GM19397 (cell line): ENCODE measurements around the gene PJVK.
"Not testable (repeated sequence)": the region's sequence is repeated elsewhere in the genome, so short reads cannot be mapped to it uniquely, and the experiment has no call there.

ENCODE experiments used
- ATAC-seq: cut with Tn5 transposase; IDR thresholded peaks from one replicate; pipeline ENCODE4 v1.9.1; 2021; ENCODE audit warnings: mild to moderate bottlenecking, moderate library complexity; ENCODE audit not compliant: unreplicated experiment

PJVK gene, protein sequence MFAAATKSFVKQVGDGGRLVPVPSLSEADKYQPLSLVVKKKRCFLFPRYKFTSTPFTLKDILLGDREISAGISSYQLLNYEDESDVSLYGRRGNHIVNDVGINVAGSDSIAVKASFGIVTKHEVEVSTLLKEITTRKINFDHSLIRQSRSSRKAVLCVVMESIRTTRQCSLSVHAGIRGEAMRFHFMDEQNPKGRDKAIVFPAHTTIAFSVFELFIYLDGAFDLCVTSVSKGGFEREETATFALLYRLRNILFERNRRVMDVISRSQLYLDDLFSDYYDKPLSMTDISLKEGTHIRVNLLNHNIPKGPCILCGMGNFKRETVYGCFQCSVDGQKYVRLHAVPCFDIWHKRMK

DNA sequence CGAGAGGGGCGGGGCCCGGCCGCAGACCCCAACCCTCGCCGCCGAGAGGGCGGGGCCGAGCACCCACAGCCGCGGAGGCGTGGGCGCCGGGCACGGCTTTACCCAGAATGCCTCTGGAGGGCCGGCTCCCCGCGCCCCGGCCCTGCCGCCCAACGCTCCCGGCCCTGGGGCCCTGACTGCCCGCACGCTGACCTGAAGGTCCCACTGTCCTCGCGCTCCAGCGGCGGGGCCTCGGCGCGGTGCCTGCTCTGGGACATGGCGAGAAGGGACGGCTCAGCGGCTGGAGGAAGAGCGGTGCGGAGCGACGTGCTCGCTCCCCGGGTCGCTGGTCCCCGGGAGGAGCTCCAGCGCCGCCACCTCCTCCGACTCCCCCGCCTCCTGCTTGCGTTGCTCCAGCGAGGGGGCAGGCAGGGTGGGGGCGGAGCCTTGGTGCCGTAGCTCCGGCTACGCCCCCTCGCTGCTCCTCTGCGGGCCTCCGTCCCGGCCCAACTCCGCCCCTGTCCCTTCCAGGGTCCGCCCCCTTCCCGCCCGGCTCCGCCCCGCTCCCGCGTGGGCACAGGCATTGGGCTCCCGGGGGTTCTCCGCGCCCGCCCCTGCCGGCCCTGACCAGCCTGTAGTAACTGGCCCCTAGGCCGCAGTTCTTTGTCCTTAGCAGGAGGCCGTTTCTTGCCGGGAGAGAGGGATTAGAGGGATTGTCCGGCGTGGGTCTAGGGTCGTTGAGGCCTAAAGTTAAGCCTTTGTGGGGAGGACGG lies at the start of gene PJVK, which contains the start of gene PRKRA:
TSS of gene PJVK (plus strand) at position 605 of the 752 bp plus-strand sequence. CDS start 2,032 bp downstream, outside the sequence.
TSS of gene PRKRA (minus strand) at position 402 of the 752 bp plus-strand sequence. CDS start at position 257, 145 bp downstream.
- peak; percentile 88 for ATAC-seq

DNA sequence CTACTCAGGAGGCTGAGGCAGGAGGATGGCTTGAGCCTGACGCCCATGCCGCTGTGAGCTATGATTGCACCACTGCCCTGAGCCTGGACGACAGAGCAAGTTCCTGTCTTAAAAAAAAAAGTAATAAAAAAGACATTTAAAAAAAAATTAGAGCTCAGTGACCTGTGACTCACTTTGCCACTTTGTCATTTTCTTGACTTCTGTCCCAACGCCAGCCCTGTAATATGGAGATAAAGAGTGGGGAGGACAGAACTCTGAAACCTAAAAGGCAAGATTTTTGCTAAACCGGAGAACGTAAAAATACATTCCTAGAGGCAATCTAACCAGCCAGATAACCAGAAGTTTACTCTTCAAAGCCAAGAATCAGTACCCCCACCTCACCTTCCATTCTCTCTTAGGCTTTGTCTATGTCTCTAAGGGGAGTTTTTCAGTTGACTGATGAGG lies 49.2 kb upstream of the PJVK start:
- no peak for ATAC-seq

DNA sequence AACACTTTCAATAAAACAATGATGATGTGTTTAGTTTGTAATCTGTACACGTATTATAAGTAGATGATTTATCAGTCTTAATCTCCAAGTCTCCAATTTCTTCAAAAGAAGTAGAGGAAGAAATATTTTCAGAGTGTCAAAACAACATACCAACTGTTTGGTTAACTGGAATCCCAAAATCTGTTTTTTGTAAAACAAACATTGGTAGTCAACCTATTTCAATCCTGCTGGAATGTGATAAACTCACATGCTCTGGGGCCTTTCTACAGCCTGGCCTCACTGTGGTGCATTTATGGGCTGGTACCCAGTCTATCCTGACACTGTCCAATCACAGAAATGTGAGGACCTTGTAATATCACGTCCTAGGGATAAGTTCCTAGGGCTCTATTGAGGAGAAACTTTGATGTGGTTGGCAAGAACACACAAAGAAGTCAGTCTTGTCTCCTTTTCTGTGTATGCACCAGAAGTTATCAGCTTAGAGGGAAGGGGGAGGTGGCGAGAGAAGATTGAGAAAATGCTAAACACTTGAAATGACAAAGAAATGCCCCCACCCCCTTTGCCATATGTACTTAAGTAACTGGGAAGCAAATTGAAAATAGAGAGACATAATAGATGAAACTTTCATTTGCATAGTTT lies 47.4 kb upstream of the PJVK start:
- peak; percentile 34 for ATAC-seq

DNA sequence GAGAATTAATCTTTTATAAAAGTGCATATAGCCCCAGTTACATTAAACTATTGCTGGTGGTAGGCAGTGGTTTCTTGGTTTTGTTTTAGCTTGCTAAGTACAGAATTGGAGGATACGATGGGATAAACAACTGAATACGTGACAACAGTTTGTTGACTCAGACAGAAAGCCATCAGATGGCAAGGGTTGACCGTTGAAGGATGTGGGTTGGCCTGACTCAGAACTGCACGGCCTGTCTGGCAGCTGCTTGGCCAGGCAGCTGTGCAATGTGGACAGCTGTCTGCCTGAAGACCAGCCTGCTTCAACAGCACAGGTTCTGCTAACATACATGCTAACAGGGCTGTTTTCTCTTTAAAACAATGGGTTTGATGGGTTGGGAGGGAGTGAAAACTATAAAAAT lies 46.8 kb upstream of the PJVK start:
- ATAC-seq: peak; percentile 100

DNA sequence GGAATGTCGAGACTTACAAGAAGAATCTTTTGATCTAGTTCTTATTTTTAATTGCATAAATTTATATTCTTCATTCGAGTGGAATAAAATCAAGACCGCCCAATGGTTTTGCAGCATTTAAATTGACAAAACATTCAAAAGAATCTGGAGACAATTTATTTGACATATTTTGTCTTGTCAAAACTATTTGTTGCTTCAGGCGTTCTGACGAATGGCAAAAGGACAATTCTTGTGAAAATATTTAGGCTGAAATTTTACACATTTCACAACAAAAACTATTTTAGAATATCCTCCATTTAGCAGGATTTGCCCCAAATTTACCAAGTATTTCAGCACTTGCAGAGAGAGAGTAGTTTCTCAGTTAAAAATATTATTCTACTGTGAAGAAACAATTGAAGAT lies 41.9 kb upstream of the PJVK start:
- no peak for ATAC-seq

DNA sequence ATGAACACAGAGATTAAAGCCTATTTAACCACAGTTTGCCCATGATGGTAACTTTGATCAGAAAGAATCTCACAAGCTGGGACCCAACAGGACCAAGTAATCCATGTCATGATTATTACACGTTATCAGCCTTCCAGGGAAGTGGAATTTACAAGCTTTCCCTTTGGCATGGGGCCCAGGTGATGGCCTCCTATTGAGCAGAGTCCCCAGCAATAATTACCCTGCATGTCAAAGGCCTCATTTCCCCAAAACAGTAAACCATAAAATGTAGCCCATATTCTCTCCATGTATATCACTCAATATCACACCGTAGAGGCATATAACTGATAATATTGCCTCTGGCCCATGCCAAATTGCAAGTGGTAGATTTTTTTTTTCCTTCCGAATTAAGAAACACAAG lies 39.1 kb upstream of the PJVK start:
- ATAC-seq: no peak

DNA sequence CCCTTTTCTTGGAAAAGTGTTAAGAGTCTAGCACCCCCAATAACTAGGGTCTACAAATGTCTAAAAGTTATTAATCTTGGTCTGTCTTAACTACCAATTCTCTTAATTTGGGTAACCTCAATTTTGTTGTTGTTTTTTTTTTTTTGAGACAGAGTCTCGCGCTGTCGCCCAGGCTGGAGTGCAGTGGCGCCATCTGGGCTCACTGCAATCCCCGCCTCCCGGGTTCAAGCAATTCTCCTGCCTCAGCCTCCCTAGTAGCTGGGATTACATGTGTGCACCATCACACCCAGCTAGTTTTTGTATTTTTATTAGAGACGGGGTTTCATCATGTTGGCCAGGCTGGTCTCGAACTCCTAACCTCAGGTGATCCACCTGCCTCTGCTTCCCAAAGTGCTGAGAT lies 38.7 kb upstream of the PJVK start:
- not testable (repeated sequence) for ATAC-seq

DNA sequence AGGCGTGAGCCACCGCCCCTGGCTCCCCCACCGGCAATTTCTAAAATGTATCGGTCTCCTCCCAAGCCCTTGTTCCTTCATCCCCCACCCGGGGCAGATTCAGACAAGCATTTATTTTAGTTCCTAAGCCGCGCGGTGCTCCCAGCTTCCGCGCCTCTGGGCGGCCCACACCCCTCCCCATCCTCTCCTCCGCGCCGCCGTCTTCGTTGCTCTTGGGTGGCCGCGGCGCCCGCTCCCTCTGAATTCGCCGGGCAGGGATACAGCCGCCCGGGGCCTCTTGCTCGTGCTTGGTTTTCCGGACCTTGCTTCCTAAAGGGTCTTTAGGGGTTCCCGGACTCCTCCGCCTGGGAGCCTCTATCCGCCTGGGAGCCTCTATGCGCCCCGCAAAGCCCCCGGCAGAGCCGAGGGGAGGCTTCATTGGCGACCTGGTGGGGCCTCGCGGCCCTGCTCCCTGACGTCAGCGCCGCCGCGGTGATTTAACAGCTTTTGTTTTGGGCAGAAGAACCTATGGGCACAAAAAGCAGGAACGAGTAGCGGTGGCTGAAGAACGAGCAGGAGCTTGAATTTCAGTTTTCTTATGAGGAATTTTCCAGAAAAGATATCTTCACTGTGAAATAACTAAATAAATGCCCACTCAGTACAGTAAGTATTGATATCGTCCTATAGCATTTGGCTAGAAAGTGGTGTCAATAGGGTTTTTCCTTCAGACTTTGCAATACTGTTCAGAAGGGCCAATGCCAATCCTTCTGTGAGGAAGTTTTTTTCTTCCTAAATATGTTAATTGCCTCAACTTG lies 37.5 kb upstream of the PJVK start:
- peak; percentile 84 for ATAC-seq

DNA sequence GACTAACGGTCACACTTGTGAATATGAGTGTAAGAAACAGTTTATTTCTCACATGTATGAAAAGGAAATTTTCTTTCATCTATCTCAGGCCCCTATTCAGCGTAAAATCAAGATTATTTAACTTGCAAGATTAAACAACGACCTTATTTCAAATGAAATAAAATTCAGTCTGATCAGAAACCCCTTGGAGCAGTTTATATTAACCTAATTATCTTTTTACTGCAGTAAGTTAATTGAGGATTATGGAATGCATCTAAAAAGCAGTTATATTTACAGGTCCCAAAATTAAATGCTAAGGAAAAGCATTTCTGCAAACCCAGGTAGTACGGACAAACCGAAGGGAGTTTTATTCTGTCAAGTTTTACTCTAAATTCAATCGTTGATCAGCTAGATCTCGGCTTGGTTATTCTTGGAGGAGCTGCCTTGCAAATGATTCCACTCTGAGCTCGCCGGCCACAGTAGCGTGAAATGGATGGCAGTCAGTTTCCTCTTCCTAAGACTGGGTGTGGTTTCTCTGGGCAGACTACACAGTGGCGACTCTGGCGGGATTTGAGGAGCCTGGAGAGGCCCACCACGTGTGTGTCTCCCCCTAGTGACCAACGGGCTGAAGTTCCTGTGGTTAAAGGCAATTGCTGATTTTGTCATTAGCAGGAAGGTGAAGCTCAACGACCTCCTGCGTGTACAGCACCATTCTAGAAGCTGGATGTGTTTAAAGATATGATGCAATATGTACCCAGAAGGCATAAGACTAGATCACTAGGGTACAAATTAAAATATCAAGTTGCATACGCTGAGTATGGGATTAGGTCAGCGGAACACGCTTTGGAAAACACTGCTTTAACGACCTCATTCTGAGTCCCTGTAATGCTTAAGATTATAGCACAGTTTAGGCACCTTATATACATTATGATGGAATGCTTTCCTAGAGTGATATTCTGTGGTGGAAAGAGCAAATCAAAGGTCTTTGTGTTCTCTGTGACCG lies 36.6 kb upstream of the PJVK start:
- peak; percentile 75 for ATAC-seq

DNA sequence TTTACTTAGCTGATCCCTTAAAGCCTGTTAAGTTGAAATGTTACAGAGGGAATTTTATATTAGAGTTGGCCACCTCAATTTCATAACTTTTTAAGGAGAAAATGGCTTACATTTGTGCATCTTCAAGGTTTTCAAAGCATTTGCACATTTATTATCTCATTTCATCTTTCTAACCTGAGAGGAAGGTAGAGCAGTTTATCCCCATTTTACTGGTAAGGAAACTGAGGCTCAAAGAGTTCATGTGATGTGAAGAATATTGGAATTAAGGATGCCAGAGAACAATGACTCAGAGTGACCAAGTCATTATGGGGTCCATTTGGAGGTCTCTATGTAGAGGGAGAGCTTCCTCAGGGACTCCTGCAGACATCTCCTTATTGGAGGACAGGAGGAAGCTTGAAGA lies 35.2 kb upstream of the PJVK start:
- ATAC-seq: no peak

DNA sequence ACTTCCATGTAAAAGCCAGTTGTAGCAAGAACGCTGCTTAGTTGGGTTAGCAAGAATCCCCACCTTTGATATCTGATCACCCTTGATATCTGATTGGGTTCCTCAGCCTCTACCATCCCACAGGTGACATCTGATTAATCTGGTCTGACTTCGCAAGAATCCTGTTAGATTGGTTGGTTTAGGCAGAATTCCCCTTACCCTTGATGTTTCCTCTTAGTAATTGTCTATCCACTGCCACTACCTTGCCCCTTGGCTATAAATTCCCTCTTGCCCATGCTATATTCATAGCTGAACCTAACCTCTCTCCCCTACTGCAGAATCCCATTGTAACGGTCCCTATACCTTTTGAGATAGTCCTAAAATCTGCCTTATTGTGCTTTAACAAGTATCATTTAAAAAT lies 33.3 kb upstream of the PJVK start:
- no peak for ATAC-seq

DNA sequence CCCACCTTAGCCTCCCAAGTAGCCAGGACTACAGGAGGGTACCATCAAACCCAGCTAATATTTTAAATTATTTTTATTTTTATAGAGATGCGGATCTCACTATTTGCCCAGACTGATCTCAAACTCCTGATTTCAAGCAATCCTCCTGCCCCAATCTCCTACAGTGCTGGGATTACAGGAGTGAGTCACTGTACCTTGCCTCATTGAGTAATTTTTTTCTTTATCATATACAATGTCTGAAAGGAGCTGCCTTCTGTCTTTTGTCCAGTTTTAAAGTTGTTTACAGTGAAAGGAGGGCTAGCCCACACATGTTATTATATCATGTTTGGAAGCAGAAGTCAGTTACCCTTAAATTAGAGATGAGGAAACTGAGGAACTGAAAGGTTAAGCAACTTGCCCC lies 32.8 kb upstream of the PJVK start:
- ATAC-seq: no peak

DNA sequence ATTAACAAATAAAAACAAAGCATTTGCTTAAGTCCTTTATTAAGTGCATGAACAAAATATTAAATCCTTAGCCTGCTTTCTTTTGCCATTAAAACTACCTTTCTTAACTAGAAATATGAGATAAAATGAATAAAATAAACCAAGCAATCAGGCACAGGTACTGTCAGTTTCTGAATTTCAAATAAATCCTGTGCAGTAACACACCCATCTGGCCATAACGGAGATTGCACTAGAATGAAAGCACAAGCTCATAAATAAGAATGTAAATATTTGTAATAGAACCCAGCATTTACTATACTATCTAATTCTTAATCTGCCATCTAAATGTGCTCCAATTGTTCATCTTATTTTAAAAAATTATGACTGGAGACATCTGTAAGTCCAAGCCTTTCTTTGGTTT lies 32.1 kb upstream of the PJVK start:
- ATAC-seq: no peak

DNA sequence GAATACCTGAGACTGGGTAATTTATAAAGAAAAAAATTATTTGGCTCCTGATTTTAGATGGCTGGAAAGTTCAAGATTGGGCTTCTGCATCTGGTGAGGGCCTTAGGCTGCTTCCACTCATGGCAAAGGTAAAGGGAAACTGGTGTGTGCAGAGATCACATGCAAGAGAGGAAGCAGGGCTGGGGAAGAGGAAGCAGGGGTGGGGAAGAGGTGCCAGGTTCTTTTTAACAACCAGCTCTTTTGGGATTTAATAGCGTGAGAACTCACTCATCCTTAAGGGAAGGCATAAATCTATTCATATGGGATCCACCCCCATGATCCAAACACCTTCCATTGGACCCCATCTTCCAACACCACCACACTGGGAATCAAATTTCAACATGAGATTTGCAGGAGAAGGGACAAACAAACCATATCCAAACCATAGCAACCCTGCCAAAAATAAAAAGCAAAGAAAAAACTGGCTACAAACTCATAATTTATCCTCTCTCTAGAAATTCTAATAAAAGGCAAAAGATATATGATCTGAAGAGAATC lies 30.6 kb upstream of the PJVK start:
- no peak for ATAC-seq

DNA sequence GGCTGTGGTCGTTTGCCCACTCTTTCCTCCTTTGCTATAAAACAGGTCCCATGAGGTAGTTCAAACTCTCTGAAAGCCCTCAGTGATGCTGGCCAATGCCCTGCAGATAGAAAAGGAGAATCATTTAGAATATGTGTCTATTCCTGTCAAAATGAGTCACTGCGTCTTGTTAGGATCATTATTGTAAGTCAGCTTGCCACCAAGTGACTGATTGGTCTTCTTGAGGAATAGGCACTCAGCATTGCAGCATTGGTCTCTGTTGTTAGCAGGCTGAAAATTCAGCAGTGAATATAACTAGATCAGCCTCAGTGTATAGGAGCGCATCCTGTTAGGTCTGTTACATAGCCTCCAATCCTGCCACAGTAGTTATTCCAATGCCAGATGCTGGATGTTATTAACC lies 29.1 kb upstream of the PJVK start:
- no peak for ATAC-seq

DNA sequence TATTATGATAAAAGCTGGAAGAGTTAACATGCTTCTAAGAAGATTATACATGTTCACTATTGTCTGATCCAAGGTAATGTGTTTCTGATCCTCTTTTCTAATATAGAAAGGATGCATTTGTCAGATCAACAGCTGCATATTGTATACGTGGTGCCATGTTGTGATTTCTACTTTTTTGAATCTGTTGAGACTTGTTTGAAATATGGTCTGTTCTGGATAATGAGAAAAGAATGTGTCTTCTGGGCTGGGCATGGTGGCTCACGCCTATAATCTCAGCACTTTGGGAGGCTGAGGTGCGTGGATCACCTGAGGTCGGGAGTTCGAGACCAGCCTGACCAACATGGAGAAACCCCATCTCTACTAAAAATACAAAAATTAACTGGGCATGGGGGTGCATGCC lies 27.4 kb upstream of the PJVK start:
- ATAC-seq: not testable (repeated sequence)

DNA sequence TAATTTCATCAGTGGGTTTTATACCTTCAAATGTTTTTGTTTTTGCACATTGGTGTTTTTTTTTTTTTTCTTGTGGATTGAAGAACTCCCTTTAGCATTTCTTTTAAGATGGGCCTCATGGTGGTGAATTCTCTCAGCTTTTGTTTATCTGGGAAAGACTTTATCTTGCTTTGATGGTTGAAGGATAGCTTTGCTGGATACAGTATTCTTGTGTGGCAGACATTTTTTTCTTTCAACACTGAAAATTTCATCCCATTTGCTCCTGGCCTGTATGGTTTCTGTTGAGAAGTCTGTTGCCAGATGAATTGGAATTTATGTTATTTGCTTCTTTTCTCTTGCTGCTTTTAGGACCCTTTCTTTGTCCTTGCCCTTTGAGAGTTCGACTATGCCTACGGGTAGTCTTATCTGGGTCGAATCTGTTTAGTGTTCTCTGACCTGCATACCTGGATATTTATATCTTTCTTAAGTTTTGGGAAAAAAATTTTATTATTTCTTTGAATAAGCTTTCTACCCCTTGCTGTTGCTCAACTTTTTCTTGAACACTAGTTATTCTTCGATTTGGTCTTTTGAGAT lies 25.8 kb upstream of the PJVK start:
- ATAC-seq: no peak

DNA sequence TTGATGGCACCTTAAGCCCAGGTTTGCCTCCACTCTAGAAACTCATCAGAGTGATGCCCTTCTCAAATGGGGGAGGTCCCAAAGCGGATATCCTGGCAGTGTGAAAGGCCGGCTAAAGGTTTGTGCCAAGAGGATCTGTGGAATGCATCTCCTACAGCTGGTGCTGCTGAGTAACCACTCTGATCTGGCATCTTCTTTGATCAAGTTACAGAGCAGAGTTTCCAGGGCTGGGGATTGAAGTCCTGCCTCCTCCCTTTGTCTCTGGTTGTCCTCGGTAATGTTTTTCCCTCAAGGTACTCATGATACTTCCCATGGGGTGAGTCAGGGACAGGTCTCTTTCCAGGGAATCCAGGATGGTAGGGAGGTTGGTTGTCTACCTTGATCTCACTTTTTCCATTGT lies 24.8 kb upstream of the PJVK start:
- ATAC-seq: no peak

DNA sequence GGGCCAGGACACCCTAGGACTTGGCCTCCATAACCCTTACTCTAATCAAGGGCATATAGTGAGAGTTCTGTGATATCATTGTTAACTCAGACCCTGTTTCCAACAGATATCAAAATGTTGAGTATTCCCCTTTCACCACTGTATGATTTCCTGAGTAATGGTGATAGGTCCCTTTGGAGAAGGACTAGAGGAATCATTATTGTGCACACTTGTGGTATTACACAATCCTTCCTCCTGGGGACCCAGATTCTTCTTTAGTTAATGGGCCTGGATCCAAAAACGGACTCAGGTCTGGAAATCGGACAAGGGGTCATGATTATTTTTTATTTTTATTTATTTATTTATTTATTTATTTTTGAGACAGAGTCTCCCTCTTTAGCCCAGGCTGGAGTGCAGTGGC lies 23.7 kb upstream of the PJVK start:
- no peak for ATAC-seq
